GM10847 (cell line): ENCODE measurements around the gene OTOGL.

Experiments
- POLR2A ChIP-seq: IDR thresholded peaks from 2 replicates; pipeline ENCODE4 v1.6.1; 2011; ENCODE audit not compliant: insufficient read length; ENCODE audit errors: extremely low read depth

Gene OTOGL

DNA sequence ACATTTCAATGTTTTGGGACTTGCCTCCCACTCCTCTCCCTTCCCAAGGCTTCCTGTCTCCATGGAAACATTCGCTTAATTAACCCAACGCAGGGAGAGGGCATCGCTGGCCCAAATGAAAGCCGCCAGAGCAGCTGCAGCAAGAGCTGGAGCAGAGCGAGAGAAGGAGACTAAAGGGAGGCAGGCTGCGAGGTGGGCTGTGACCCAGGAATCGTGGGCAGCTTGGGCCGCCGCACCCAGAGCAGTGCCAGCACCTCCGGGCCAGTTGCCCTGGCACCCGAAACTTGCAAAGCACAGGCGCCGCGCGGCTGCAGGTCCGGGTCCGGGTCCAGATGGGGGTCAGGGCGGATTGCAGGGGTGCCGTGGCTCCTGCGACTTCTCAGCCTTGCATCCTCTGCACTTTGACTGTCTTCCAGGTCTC, 301.2 kb downstream of the OTOGL start:
- no peak for TF ChIP-seq POLR2A

DNA sequence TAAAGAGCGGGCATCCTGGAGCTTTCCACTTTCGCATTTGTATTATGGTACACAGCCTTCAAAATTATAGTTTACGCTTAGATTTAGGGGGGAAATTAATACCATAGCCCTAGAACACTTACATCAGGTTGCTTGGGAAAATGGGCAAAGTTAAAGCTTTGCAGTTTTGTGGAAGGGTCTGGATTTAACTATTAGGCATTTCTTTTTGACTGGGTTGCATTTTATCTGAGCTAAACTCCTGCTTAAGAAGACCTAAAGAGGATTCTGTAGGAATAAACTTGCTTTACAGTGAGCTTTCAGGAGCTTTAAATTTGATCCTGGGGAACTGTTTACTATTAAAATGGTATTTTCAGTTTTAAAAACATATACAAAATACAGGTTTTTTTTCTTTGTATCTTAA, 301.9 kb downstream of the OTOGL start:
- TF ChIP-seq POLR2A = no peak

DNA sequence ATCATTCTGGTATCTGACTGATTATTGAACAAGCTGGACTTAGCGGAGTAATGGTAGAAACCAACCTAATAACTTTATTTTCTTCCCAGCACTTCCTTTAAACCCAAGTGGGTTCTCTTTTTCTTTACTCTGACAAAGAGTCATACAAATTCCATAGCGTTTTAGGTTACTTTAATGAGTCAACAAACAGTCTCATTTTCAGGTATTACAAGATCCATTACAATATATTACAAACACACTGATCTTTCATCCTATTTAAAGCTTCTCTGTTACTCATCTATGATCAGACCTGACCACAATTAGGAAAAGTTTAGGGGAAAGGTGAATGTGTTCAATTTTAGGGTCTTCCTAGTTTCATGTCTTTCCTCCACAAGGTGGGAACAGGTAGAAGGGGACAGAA, 305.3 kb downstream of the OTOGL start:
- TF ChIP-seq POLR2A = no peak

DNA sequence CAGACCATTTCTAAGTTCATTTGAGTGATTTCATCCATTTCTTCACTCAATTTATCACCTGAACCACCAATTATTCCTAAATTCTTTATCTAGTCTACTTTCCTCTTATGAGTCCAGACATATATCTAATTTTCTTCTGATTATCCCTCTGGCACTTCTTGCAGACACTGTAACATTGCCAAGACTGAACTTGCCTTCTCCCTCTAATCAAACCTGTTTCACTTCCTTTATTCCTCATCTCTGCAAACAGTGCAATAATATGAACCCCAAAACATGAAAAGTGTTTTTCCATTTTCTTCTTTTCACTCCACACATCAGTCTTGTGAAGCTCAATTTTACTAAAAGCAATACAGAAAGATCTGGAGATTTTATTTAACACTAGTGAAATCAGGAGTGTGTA, 306.9 kb downstream of the OTOGL start:
- TF ChIP-seq POLR2A = no peak

DNA sequence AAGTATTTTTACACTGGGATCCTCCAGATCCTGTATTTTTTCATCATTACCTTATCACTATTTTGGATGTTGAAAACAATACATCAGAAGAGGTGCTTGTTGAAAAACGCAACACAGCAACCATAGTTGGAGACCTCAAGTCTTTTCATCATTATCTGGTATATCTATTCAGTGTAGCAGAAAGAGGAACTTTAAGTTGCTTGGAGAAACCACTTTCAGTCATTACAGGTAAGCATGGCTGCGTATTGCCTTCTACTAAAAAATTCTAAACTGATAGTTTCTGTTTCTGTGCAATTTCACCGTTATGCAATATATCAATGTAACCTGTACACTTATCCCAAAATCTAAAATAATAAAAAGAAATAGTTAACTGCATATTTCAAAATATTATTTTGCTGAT, 312.4 kb downstream of the OTOGL start:
- TF ChIP-seq POLR2A = no peak

DNA sequence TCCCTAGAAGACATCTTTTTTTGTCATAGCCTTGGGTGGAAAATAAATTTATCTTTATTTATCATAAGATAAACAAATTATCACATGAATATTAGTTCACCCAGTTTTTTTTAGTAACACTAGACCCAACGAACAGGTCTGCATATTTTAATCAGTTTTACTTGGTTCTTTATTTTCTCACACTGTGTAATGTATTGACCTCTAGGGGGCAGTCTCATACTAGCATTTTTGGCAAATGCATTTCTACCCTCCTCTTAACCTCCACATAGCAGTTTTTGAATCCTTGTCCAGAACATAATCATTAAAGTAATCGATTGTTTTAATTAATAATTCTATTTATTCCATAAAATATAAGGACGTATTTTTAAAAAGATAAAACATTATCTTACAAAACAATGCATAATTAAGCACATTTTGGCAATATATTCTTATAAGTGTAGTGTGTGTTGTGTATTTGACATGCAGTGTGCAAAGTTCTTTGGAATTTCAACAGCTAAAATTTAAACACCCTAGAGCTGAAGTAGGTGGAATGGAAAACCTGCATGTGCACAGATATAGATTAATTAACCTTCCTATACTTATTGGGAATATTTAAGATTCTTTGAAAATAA, 313.1 kb downstream of the OTOGL start:
- no peak for TF ChIP-seq POLR2A

DNA sequence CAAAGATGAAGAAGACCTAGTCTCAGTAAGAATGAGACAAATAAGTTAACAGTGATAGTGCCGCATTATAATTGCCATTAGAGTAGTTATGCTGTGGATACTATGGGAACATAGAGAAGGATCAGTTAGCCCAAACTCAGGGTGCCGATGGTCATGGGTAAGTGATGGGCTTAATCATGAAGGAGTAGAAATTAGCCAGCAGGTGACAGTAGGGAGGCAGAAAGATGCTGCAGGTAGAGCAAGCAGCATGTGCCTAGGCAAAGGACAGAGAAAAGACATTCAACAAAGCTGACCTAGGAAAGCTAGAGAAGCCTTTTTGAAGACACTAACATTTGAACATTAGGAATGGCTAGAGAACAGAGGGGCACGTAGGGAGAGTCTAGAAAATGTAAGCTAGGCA, 314.1 kb downstream of the OTOGL start:
- no peak for TF ChIP-seq POLR2A

DNA sequence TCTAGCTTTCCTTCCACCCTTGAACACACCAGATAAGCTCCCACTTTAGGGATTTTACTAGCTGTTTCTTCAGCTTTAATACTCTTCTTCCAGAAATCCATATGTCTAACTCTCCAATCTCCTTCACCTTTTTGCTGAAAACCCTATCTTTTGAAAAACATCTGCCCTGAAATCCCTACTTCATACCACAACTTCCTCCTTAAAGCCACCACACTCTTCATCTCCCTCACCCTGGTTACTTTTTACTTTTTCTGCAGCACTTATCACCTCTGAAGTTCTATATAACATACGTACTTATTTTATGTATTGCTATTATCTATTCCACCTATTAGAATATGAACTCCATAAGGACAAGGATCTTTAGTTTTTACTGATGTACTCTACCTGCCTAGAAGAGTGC, 316.1 kb downstream of the OTOGL start:
- no peak for TF ChIP-seq POLR2A

DNA sequence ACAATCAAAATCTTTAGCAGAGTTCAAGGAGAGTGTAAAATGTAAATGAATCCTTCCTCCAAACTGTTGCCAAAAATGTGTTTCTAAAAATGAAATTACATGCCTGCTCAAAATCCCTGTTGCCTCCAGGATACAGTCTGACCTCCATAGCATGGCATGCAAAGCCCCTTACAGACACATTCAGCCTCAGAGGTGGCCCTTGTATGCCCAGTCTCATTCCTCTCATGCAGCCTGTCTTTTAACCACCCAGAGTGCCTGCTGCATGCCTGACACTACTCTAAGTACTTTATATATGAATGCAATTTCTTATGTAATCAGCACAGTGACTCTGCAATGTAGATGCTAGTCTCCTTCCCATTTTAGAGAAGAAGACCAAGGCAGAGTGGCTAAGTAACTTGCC, 320.3 kb downstream of the OTOGL start:
- no peak for TF ChIP-seq POLR2A

DNA sequence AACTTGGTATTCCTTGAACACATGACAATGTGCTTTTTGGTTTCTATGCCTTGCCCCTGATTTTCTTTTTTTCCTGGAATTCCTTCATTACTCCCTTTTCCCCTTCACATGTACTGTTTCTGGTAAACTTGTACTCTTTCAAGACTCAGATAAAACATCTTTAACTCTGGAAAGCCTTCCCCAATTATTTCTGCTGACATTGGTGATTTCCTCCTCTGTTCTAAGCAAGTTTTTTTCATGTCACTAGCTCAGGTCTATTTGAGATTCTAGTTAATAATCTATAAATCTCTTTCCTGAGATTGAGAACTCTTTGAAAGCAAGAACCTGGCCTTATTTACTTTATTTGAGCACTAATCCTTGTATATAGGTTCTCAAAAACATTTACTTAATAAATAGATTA, 320.7 kb downstream of the OTOGL start:
- no peak for TF ChIP-seq POLR2A

DNA sequence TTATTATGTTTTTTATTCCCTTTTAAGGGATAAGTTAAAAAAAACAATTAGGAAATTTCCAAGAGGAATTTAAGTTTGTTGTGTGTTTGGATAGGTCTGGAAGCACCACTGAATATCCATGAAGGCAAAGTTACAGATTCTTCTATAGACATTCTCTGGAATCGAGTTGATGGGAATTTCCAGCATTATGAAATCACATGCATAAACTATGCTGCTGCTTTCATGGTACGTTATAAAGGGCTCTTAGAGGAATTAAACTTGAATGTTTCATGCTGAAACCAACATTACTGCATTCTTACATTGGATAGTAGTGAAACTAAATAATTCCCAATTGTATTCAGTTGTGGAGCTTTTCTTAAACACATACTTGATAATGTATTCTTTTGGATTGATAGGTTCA, 323.2 kb downstream of the OTOGL start:
- no peak for TF ChIP-seq POLR2A
